PC-9 (cell line): ENCODE measurements around the gene SEL1L2. TPM values are rescaled to one million over a fixed set of nuclear protein-coding genes. Genes with fewer than 3 reads are reported as not detected.

Experiments used
- BruUV-seq: library from RNA; stranded (reverse); fragments of 400-500 nt; replicated peaks from 2 replicates; lab custom pipeline; 2021; lab: Mats Ljungman, UMichigan
- CTCF ChIA-PET: fragments of 300-600 bp; sonication (Branson Sonifier 250); formaldehyde crosslinking; loops from one replicate; lab custom pipeline; 2022; ENCODE audit warnings: antibody characterized with exemption; lab: Charles Lee
- POLR2A ChIA-PET: fragments of 300-600 bp; sonication (Branson Sonifier 250); formaldehyde crosslinking; loops from one replicate; lab custom pipeline; 2022; ENCODE audit warnings: antibody characterized with exemption; ENCODE audit not compliant: unreplicated experiment; lab: Charles Lee
- DNase-seq, 2 experiments: peaks; one replicate each; pipeline versions ENCODE4 v3.0.0 to v3.0.0-alpha.2; 2015 to 2022; ENCODE audit warnings: mixed read lengths in 1 of 2
- H2AFZ ChIP-seq: fragments of 200-600 bp; sonication (generic); 2 replicates; pipeline ENCODE4 v1.8.1; 2017; ENCODE audit warnings: antibody characterized with exemption
- H3F3A ChIP-seq: fragments of 200-600 bp; sonication (generic); 2 replicates; pipeline ENCODE4 v1.8.1; 2017; ENCODE audit warnings: antibody characterized with exemption, mild to moderate bottlenecking, low read depth; ENCODE audit not compliant: insufficient read depth
- H3K27ac ChIP-seq: fragments of 200-600 bp; sonication (generic); 2 replicates; pipeline ENCODE4 v1.6.1; 2016; ENCODE audit warnings: mixed run types
- H3K27me3 ChIP-seq: fragments of 200-600 bp; sonication (generic); 2 replicates; pipeline ENCODE4 v1.6.1; 2016; ENCODE audit warnings: low read depth, mixed run types; ENCODE audit not compliant: insufficient read depth
- H3K36me3 ChIP-seq: fragments of 200-600 bp; sonication (generic); 2 replicates; pipeline ENCODE4 v1.6.1; 2016; ENCODE audit warnings: low read depth, mixed run types
- H3K4me1 ChIP-seq: fragments of 200-600 bp; sonication (generic); replicated peaks from 2 replicates; pipeline ENCODE4 v1.6.1; 2016; ENCODE audit warnings: mixed run types; ENCODE audit not compliant: insufficient read depth
- H3K4me2 ChIP-seq: fragments of 200-600 bp; sonication (generic); 2 replicates; pipeline ENCODE4 v1.6.1; 2017; ENCODE audit warnings: mixed run types
- H3K4me3 ChIP-seq: fragments of 200-600 bp; sonication (generic); 2 replicates; pipeline ENCODE4 v1.6.1; 2016; ENCODE audit warnings: mixed run types
- H3K79me2 ChIP-seq: fragments of 200-600 bp; sonication (generic); 2 replicates; pipeline ENCODE4 v1.6.1; 2017; ENCODE audit warnings: low read depth, mixed run types
- H3K9me2 ChIP-seq: fragments of 200-600 bp; sonication (generic); 2 replicates; pipeline ENCODE4 v1.8.1; 2017; ENCODE audit warnings: mild to moderate bottlenecking; ENCODE audit not compliant: insufficient read depth
- H3K9me3 ChIP-seq: fragments of 200-600 bp; sonication (generic); 2 replicates; pipeline ENCODE4 v1.8.1; 2016; ENCODE audit warnings: low read depth; ENCODE audit not compliant: insufficient read depth
- H4K20me1 ChIP-seq: fragments of 200-600 bp; sonication (generic); 2 replicates; pipeline ENCODE4 v1.8.1; 2017; ENCODE audit not compliant: insufficient read depth
- EZH2 ChIP-seq: fragments of 200-600 bp; sonication (generic); IDR thresholded peaks from 2 replicates; pipeline ENCODE4 v1.8.0; 2017; ENCODE audit warnings: antibody characterized with exemption, low read depth
- intact Hi-C: fragments of 100-400 bp; cut with micrococcal nuclease; formaldehyde crosslinking; loops from one replicate; pipeline ENCODE4 v1.10.0; 2022; ENCODE audit not compliant: unreplicated experiment
- total RNA-seq: library from RNA; stranded (reverse); gene quantifications from 2 replicates; pipeline ENCODE4 v1.2.3, GENCODE V29; 2021
- TF ChIP-seq, protein P1 (sequence below): fragments of 200-600 bp; sonication (generic); conservative IDR thresholded peaks from 2 replicates; pipeline ENCODE4 v1.6.1; 2017; ENCODE audit warnings: mixed run types, antibody characterized with exemption, mild to moderate bottlenecking, moderate library complexity

SEL1L2 gene
- total RNA-seq, 1 experiment from 2014 or later: not detected

- no TSS peak for BruUV-seq
- H3K27ac ChIP-seq: no peak overlapping the region
- no peaks in the 10 kb centered on the region for H3K4me1 ChIP-seq
- no peak overlapping the region for H3K4me2 ChIP-seq
- no peaks in the 10 kb centered on the region for H3K27me3 ChIP-seq
- DNase-seq: no peak
- H3K36me3 ChIP-seq: peaks cover 48% of the 10 kb centered on the region
- no peak for TF ChIP-seq EZH2
- TF ChIP-seq, protein P1, sequence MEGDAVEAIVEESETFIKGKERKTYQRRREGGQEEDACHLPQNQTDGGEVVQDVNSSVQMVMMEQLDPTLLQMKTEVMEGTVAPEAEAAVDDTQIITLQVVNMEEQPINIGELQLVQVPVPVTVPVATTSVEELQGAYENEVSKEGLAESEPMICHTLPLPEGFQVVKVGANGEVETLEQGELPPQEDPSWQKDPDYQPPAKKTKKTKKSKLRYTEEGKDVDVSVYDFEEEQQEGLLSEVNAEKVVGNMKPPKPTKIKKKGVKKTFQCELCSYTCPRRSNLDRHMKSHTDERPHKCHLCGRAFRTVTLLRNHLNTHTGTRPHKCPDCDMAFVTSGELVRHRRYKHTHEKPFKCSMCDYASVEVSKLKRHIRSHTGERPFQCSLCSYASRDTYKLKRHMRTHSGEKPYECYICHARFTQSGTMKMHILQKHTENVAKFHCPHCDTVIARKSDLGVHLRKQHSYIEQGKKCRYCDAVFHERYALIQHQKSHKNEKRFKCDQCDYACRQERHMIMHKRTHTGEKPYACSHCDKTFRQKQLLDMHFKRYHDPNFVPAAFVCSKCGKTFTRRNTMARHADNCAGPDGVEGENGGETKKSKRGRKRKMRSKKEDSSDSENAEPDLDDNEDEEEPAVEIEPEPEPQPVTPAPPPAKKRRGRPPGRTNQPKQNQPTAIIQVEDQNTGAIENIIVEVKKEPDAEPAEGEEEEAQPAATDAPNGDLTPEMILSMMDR: no peak
- no peaks in the 10 kb centered on the region for H4K20me1 ChIP-seq
- H3K79me2 ChIP-seq: no peaks in the 10 kb centered on the region
- intact Hi-C loops: no loop called here
- H3F3A ChIP-seq: no peaks in the 10 kb centered on the region
- H2AFZ ChIP-seq: no peak overlapping the region
- no peaks in the 10 kb centered on the region for H3K9me2 ChIP-seq
- H3K4me3 ChIP-seq: no peak overlapping the region
- ChIA-PET POLR2A (no interaction called here), CTCF (no interaction called here)
- H3K9me3 ChIP-seq: no peaks in the 10 kb centered on the region
Observed at GRCh38 chr20:13810446-13810845, 180.0 kb downstream of the SEL1L2 start.

DNA sequence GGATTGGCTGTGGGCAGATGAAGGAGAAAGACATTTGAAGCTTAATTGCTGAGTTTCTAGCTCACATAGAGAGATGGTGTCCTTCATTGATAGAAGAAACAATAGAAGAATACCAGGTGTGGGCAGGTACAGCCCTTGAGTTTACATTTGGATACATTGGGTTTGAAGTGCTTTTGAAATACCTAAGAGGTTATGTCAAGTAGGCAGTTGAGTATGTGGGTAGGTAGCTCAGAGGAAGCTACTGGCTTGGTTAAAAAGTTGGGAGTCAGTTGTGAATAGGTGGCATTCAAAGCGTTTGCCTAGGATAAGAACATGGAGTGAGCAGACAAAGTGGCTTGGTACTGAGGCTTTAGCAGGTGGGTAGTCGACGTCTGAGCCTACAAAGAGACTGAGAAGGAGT is 180.6 kb downstream of the SEL1L2 start:
- Histone ChIP-seq H3K27me3 (no peaks in the 10 kb centered on the region), H3K79me2 (no peaks in the 10 kb centered on the region), H3F3A (no peaks in the 10 kb centered on the region), H3K4me3 (no peak overlapping the region), H3K4me2 (no peak overlapping the region), H3K4me1 (no peaks in the 10 kb centered on the region), H4K20me1 (no peaks in the 10 kb centered on the region), H3K9me3 (no peaks in the 10 kb centered on the region), H2AFZ (no peak overlapping the region), H3K27ac (no peak overlapping the region), H3K9me2 (no peaks in the 10 kb centered on the region), H3K36me3 (peaks cover 44% of the 10 kb centered on the region)
- TF ChIP-seq, protein P1: no peak
- TF ChIP-seq EZH2: no peak
- CTCF ChIA-PET: no interaction called here
- no TSS peak for BruUV-seq
- intact Hi-C loops: no loop called here
- no peak for DNase-seq
- POLR2A ChIA-PET: interaction anchor here (0.6 kb wide), 1 partner anchor 199 kb away, joined by 9 read pairs; no protein-coding TSS in a partner anchor

DNA sequence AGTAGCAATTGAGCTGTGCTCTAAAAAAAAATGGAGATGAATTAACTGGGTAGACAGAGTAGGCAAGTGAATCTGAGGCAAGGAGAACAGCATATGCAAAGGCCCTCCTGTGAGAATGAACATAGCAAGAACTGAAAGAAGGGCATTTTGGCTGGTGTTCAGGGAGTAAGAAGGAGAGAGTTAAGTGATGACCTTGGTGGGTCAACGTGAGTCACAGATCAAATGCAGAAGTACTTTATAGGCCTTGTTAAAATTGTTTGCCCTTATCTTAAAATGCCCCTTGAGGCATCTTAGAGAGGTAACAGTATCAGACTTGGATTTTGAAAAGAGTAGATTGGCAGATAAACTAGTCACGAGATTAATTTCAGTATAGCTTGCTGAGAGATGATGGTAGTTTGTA is 181.0 kb downstream of the SEL1L2 start:
- no peaks in the 10 kb centered on the region for H3K9me3 ChIP-seq
- peaks cover 42% of the 10 kb centered on the region for H3K36me3 ChIP-seq
- H3K79me2 ChIP-seq: no peaks in the 10 kb centered on the region
- intact Hi-C loops: no loop called here
- H2AFZ ChIP-seq: no peak overlapping the region
- no peaks in the 10 kb centered on the region for H4K20me1 ChIP-seq
- H3F3A ChIP-seq: no peaks in the 10 kb centered on the region
- no TSS peak for BruUV-seq
- CTCF ChIA-PET: interaction anchor here (0.6 kb wide), 1 partner anchor 200 kb away, joined by 7 read pairs; no protein-coding TSS in a partner anchor
- no peak overlapping the region for H3K27ac ChIP-seq
- no peaks in the 10 kb centered on the region for H3K9me2 ChIP-seq
- no peaks in the 10 kb centered on the region for H3K27me3 ChIP-seq
- POLR2A ChIA-PET: interaction anchor here (0.6 kb wide), 1 partner anchor 199 kb away, joined by 9 read pairs; no protein-coding TSS in a partner anchor
- H3K4me1 ChIP-seq: no peaks in the 10 kb centered on the region
- no peak overlapping the region for H3K4me3 ChIP-seq
- no peak overlapping the region for H3K4me2 ChIP-seq
- no peak for TF ChIP-seq EZH2
- TF ChIP-seq, protein P1: no peak
- no peak for DNase-seq
